HepG2 (cell line): Measurements from ENCODE around the gene CAMK2D. TPM values are rescaled to one million over a fixed set of nuclear protein-coding genes. Genes with fewer than 3 reads are reported as not detected.
A peak's percentile ranks its signal among the peaks of the same experiment; 100 is the strongest.

Experiments
- CEBPB ChIP-seq: IDR thresholded peaks from 2 replicates; pipeline ENCODE4 v1.6.1; 2011; ENCODE audit warnings: low read depth, low read length, improper control_type of control experiment, borderline replicate concordance
- GMEB2 ChIP-seq: IDR thresholded peaks from 2 replicates; pipeline ENCODE4 v1.6.1; 2016; ENCODE audit warnings: missing biosample characterization, missing genetic modification reagents, low read depth
- REST ChIP-seq, 2 experiments: IDR thresholded peaks; 2 replicates each; pipeline ENCODE4 v1.6.1; 2011 to 2012; ENCODE audit warnings: low read length in 2 of 2, borderline replicate concordance in 1 of 2, low read depth in 1 of 2, mild to moderate bottlenecking in 1 of 2, moderate library complexity in 1 of 2
- ZFX ChIP-seq: sonication (generic); formaldehyde crosslinking; IDR thresholded peaks from 2 replicates; pipeline ENCODE4 v1.4.0; 2020; ENCODE audit warnings: mild to moderate bottlenecking, low read depth, missing genetic modification reagents, moderate library complexity
- ZSCAN21 ChIP-seq: sonication (generic); formaldehyde crosslinking; IDR thresholded peaks from 2 replicates; pipeline ENCODE4 v1.8.0; 2022; ENCODE audit warnings: mild to moderate bottlenecking, missing genetic modification reagents, moderate library complexity, borderline replicate concordance
- polyA plus RNA-seq, 8 experiments: library from polyadenylated mRNA; depleted of rRNA in 3 of 8; stranded (reverse) in 7 of 8; unstranded in 1 of 8; fragments of >200 nt; fragmentation: Illumina TruSeq in 4 of 8; extraction: Trizol in 4 of 8; gene quantifications; 2 replicates each; pipeline versions ENCODE4 v1.2.1 to v1.2.3, GENCODE V29; 2011 to 2016; ENCODE audit warnings: low read depth in 4 of 8, missing spikeins in 1 of 8, mixed read lengths in 1 of 8; ENCODE audit not compliant: insufficient read depth in 1 of 8
- total RNA-seq, 5 experiments: library from RNA; depleted of rRNA; stranded (reverse); fragments of >200 nt; fragmentation: Illumina TruSeq; extraction: Trizol; gene quantifications; 2 replicates each; pipeline ENCODE4 v1.2.3, GENCODE V29; 2016; ENCODE audit warnings: low read depth in 1 of 5
- TF ChIP-seq, protein P1 (sequence below): sonication (generic); formaldehyde crosslinking; IDR thresholded peaks from 2 replicates; pipeline ENCODE4 v1.4.0; 2020; ENCODE audit warnings: missing genetic modification reagents
- TF ChIP-seq, protein P2 (sequence below): sonication (generic); formaldehyde crosslinking; IDR thresholded peaks from 2 replicates; pipeline ENCODE4 v1.5.1; 2020; ENCODE audit warnings: missing genetic modification reagents, mild to moderate bottlenecking, borderline replicate concordance
- TF ChIP-seq, protein P3 (sequence below): IDR thresholded peaks from 2 replicates; pipeline ENCODE4 v1.4.0; 2020; ENCODE audit warnings: mild to moderate bottlenecking, missing genetic modification reagents
- TF ChIP-seq, protein P4 (sequence below): sonication (generic); formaldehyde crosslinking; IDR thresholded peaks from 2 replicates; pipeline ENCODE4 v1.5.1; 2020; ENCODE audit warnings: missing genetic modification reagents, mild to moderate bottlenecking, borderline replicate concordance
- TF ChIP-seq, protein P5 (sequence below): IDR thresholded peaks from 2 replicates; pipeline ENCODE4 v1.6.1; 2016; ENCODE audit warnings: low read depth

The CAMK2D gene
- total and polyA plus RNA-seq, 2 of the 13 experiments (the other 11 are each of a cell fraction or from before 2014, with no cell fraction given): 18.0 to 65.4 TPM

DNA sequence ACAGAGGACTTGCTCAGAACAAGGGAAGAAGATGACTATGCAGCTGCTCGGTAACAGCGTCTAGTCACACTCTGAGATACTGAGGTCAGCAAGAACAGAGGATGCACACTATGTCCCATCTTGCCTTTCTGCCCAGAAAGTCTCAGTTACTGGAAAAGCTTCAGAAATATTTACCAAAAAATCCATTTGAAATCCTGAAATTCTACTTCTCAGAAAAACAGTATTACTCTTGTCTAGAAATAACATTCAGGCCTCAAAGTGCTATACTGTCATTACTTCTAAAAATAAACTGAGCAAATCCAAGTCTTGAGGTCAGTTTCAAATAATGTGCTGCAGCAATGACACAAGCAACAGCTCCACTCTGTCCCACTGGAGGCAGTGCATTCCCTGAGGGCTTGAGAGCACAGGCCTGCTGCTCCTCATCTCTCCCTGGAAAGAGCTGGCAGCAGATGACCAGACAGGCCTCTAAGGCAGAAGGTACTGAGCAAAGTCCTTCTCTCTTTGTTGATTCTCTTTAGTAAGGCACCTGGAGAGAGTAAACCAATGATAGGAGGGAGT is 76.9 kb downstream of the CAMK2D start (continued):
- TF ChIP-seq, protein P1, sequence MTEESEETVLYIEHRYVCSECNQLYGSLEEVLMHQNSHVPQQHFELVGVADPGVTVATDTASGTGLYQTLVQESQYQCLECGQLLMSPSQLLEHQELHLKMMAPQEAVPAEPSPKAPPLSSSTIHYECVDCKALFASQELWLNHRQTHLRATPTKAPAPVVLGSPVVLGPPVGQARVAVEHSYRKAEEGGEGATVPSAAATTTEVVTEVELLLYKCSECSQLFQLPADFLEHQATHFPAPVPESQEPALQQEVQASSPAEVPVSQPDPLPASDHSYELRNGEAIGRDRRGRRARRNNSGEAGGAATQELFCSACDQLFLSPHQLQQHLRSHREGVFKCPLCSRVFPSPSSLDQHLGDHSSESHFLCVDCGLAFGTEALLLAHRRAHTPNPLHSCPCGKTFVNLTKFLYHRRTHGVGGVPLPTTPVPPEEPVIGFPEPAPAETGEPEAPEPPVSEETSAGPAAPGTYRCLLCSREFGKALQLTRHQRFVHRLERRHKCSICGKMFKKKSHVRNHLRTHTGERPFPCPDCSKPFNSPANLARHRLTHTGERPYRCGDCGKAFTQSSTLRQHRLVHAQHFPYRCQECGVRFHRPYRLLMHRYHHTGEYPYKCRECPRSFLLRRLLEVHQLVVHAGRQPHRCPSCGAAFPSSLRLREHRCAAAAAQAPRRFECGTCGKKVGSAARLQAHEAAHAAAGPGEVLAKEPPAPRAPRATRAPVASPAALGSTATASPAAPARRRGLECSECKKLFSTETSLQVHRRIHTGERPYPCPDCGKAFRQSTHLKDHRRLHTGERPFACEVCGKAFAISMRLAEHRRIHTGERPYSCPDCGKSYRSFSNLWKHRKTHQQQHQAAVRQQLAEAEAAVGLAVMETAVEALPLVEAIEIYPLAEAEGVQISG (CRISPR knock-in tag): peak; percentile 64
- TF ChIP-seq CEBPB (no peak), ZSCAN21 (CRISPR knock-in tag) (peak; percentile 100), GMEB2 (CRISPR knock-in tag) (no peak), ZFX (peak; percentile 64), REST (IDR thresholded peaks at IDR 0.05; ENCODE audit: borderline replicate concordance in 1 of 2, low read depth in 1 of 2, low read length in 2 of 2) (peak in 1 of 2 experiments; percentile 18; a peak in 1 of 4 replicates)
- TF ChIP-seq, protein P2, sequence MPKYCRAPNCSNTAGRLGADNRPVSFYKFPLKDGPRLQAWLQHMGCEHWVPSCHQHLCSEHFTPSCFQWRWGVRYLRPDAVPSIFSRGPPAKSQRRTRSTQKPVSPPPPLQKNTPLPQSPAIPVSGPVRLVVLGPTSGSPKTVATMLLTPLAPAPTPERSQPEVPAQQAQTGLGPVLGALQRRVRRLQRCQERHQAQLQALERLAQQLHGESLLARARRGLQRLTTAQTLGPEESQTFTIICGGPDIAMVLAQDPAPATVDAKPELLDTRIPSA: no peak
- TF ChIP-seq, protein P3, sequence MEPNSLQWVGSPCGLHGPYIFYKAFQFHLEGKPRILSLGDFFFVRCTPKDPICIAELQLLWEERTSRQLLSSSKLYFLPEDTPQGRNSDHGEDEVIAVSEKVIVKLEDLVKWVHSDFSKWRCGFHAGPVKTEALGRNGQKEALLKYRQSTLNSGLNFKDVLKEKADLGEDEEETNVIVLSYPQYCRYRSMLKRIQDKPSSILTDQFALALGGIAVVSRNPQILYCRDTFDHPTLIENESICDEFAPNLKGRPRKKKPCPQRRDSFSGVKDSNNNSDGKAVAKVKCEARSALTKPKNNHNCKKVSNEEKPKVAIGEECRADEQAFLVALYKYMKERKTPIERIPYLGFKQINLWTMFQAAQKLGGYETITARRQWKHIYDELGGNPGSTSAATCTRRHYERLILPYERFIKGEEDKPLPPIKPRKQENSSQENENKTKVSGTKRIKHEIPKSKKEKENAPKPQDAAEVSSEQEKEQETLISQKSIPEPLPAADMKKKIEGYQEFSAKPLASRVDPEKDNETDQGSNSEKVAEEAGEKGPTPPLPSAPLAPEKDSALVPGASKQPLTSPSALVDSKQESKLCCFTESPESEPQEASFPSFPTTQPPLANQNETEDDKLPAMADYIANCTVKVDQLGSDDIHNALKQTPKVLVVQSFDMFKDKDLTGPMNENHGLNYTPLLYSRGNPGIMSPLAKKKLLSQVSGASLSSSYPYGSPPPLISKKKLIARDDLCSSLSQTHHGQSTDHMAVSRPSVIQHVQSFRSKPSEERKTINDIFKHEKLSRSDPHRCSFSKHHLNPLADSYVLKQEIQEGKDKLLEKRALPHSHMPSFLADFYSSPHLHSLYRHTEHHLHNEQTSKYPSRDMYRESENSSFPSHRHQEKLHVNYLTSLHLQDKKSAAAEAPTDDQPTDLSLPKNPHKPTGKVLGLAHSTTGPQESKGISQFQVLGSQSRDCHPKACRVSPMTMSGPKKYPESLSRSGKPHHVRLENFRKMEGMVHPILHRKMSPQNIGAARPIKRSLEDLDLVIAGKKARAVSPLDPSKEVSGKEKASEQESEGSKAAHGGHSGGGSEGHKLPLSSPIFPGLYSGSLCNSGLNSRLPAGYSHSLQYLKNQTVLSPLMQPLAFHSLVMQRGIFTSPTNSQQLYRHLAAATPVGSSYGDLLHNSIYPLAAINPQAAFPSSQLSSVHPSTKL (CRISPR knock-in tag): peak; percentile 52
- TF ChIP-seq, protein P4, sequence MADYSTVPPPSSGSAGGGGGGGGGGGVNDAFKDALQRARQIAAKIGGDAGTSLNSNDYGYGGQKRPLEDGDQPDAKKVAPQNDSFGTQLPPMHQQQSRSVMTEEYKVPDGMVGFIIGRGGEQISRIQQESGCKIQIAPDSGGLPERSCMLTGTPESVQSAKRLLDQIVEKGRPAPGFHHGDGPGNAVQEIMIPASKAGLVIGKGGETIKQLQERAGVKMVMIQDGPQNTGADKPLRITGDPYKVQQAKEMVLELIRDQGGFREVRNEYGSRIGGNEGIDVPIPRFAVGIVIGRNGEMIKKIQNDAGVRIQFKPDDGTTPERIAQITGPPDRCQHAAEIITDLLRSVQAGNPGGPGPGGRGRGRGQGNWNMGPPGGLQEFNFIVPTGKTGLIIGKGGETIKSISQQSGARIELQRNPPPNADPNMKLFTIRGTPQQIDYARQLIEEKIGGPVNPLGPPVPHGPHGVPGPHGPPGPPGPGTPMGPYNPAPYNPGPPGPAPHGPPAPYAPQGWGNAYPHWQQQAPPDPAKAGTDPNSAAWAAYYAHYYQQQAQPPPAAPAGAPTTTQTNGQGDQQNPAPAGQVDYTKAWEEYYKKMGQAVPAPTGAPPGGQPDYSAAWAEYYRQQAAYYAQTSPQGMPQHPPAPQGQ (CRISPR knock-in tag): no peak
- TF ChIP-seq, protein P5, sequence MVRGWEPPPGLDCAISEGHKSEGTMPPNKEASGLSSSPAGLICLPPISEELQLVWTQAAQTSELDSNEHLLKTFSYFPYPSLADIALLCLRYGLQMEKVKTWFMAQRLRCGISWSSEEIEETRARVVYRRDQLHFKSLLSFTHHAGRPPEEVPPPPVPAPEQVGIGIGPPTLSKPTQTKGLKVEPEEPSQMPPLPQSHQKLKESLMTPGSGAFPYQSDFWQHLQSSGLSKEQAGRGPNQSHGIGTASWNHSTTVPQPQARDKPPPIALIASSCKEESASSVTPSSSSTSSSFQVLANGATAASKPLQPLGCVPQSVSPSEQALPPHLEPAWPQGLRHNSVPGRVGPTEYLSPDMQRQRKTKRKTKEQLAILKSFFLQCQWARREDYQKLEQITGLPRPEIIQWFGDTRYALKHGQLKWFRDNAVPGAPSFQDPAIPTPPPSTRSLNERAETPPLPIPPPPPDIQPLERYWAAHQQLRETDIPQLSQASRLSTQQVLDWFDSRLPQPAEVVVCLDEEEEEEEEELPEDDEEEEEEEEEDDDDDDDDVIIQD: peak; percentile 87
